WTC11 (cell line): ENCODE data around the gene RELCH. TPM values are rescaled to one million over a fixed set of nuclear protein-coding genes. Genes with fewer than 3 reads are reported as not detected.

Experiments
- ATAC-seq: fragments of 200-7000 bp; cut with Tn5 transposase; 2 replicates; pipeline ENCODE4 v1.10.0; 2021; ENCODE audit warnings: mild to moderate bottlenecking, moderate library complexity
- CTCF ChIA-PET: fragments of 300-600 bp; sonication (Branson Sonifier 250); formaldehyde crosslinking; loops from one replicate; lab custom pipeline; 2021; ENCODE audit warnings: antibody characterized with exemption; lab: Charles Lee
- POLR2A ChIA-PET: fragments of 350-600 bp; sonication (Branson Sonifier 250); formaldehyde crosslinking; loops from one replicate; lab custom pipeline; 2021; ENCODE audit warnings: antibody characterized with exemption; lab: Charles Lee
- DNase-seq: peaks from one replicate; pipeline ENCODE4 v3.0.0; 2021; ENCODE audit warnings: low spot score
- H3K27ac Mint-ChIP-seq: 2 replicates; pipeline ENCODE4 v1.8.0; 2021; ENCODE audit warnings: mixed read lengths
- H3K27me3 Mint-ChIP-seq: 2 replicates; pipeline ENCODE4 v1.8.0; 2021; ENCODE audit warnings: low read depth, mild to moderate bottlenecking, moderate library complexity, mixed read lengths
- H3K36me3 Mint-ChIP-seq: 2 replicates; pipeline ENCODE4 v1.8.0; 2021; ENCODE audit warnings: mixed read lengths
- H3K4me1 Mint-ChIP-seq: 2 replicates; pipeline ENCODE4 v1.8.0; 2022; ENCODE audit warnings: mixed read lengths
- H3K4me3 Mint-ChIP-seq: 2 replicates; pipeline ENCODE4 v1.8.0; 2021; ENCODE audit warnings: mild to moderate bottlenecking, moderate library complexity, mixed read lengths
- H3K9me3 Mint-ChIP-seq: 2 replicates; pipeline ENCODE4 v1.8.0; 2021; ENCODE audit warnings: mixed read lengths
- AR ChIP-seq: fragments of 250-450 bp; sonication (Bioruptor Pico); IDR thresholded peaks from 2 replicates; pipeline ENCODE4 v1.9.0; 2021; ENCODE audit warnings: mild to moderate bottlenecking
- ATF1 ChIP-seq: sonication (generic); formaldehyde crosslinking; IDR thresholded peaks from 2 replicates; pipeline ENCODE4 v1.8.1; 2023; ENCODE audit warnings: mild to moderate bottlenecking, moderate library complexity, missing genetic modification reagents
- ATF3 ChIP-seq: sonication (generic); formaldehyde crosslinking; conservative IDR thresholded peaks from 2 replicates; pipeline ENCODE4 v1.8.1; 2022; ENCODE audit warnings: mild to moderate bottlenecking, missing genetic modification reagents
- CREM ChIP-seq: sonication (generic); formaldehyde crosslinking; IDR thresholded peaks from 2 replicates; pipeline ENCODE4 v1.8.1; 2022; ENCODE audit warnings: mild to moderate bottlenecking, missing genetic modification reagents, moderate library complexity
- EMX1 ChIP-seq: fragments of 250-450 bp; sonication (Bioruptor Pico); IDR thresholded peaks from 2 replicates; pipeline ENCODE4 v1.8.0; 2021; ENCODE audit warnings: mild to moderate bottlenecking
- ERG ChIP-seq: fragments of 250-450 bp; sonication (Bioruptor Pico); IDR thresholded peaks from 2 replicates; pipeline ENCODE4 v1.8.0; 2021; ENCODE audit warnings: mild to moderate bottlenecking
- ETV6 ChIP-seq: sonication (generic); formaldehyde crosslinking; IDR thresholded peaks from 2 replicates; pipeline ENCODE4 v1.8.1; 2022; ENCODE audit warnings: mild to moderate bottlenecking, missing genetic modification reagents
- GABPB1 ChIP-seq: sonication (generic); formaldehyde crosslinking; IDR thresholded peaks from 2 replicates; pipeline ENCODE4 v1.8.1; 2023; ENCODE audit warnings: mild to moderate bottlenecking, missing genetic modification reagents
- GRHL2 ChIP-seq: fragments of 250-450 bp; sonication (Bioruptor Pico); IDR thresholded peaks from 2 replicates; pipeline ENCODE4 v1.8.0; 2022; ENCODE audit warnings: mild to moderate bottlenecking, moderate library complexity; ENCODE audit not compliant: insufficient replicate concordance, severe bottlenecking
- HMGXB4 ChIP-seq: sonication (generic); formaldehyde crosslinking; IDR thresholded peaks from 2 replicates; pipeline ENCODE4 v1.8.1; 2023; ENCODE audit warnings: mild to moderate bottlenecking, moderate library complexity, missing genetic modification reagents
- JAZF1 ChIP-seq: fragments of 250-450 bp; sonication (Bioruptor Pico); IDR thresholded peaks from 2 replicates; pipeline ENCODE4 v1.9.0; 2021; ENCODE audit warnings: moderate library complexity, mild to moderate bottlenecking, inconsistent platforms
- JUN ChIP-seq: sonication (generic); formaldehyde crosslinking; IDR thresholded peaks from 2 replicates; pipeline ENCODE4 v1.8.0; 2023; ENCODE audit warnings: mild to moderate bottlenecking, missing genetic modification reagents
- KAT7 ChIP-seq: sonication (generic); formaldehyde crosslinking; IDR thresholded peaks from 2 replicates; pipeline ENCODE4 v1.8.1; 2023; ENCODE audit warnings: missing genetic modification reagents, mild to moderate bottlenecking, borderline replicate concordance
- MAX ChIP-seq: sonication (generic); formaldehyde crosslinking; IDR thresholded peaks from 2 replicates; pipeline ENCODE4 v1.8.0; 2022; ENCODE audit warnings: mild to moderate bottlenecking, missing genetic modification reagents
- NR1H2 ChIP-seq: sonication (generic); formaldehyde crosslinking; IDR thresholded peaks from 2 replicates; pipeline ENCODE4 v1.9.0; 2021; ENCODE audit warnings: mild to moderate bottlenecking, moderate library complexity, missing genetic modification reagents
- OVOL2 ChIP-seq: fragments of 250-450 bp; sonication (Bioruptor Pico); IDR thresholded peaks from 2 replicates; pipeline ENCODE4 v1.9.0; 2021; ENCODE audit warnings: mild to moderate bottlenecking, borderline replicate concordance
- RELA ChIP-seq: sonication (generic); formaldehyde crosslinking; IDR thresholded peaks from 2 replicates; pipeline ENCODE4 v1.8.1; 2022; ENCODE audit warnings: missing genetic modification reagents, mild to moderate bottlenecking, borderline replicate concordance
- SMAD4 ChIP-seq: sonication (generic); formaldehyde crosslinking; IDR thresholded peaks from 2 replicates; pipeline ENCODE4 v1.8.0; 2022; ENCODE audit warnings: mild to moderate bottlenecking, missing genetic modification reagents
- TCF7 ChIP-seq: sonication (generic); formaldehyde crosslinking; IDR thresholded peaks from 2 replicates; pipeline ENCODE4 v1.8.0; 2022; ENCODE audit warnings: mild to moderate bottlenecking, low read depth, missing genetic modification reagents, moderate library complexity
- TEAD4 ChIP-seq: sonication (generic); formaldehyde crosslinking; IDR thresholded peaks from 2 replicates; pipeline ENCODE4 v1.8.0; 2022; ENCODE audit warnings: mild to moderate bottlenecking, missing genetic modification reagents
- TP53 ChIP-seq: sonication (generic); formaldehyde crosslinking; IDR thresholded peaks from 2 replicates; pipeline ENCODE4 v1.8.1; 2023; ENCODE audit warnings: mild to moderate bottlenecking, missing genetic modification reagents
- USF2 ChIP-seq: sonication (generic); formaldehyde crosslinking; IDR thresholded peaks from 2 replicates; pipeline ENCODE4 v1.8.1; 2023; ENCODE audit warnings: mild to moderate bottlenecking, missing genetic modification reagents, moderate library complexity
- ZNF138 ChIP-seq: sonication (generic); formaldehyde crosslinking; conservative IDR thresholded peaks from 2 replicates; pipeline ENCODE4 v1.8.1; 2022; ENCODE audit warnings: mild to moderate bottlenecking, moderate library complexity, missing genetic modification reagents
- ZNF232 ChIP-seq: sonication (generic); formaldehyde crosslinking; IDR thresholded peaks from 2 replicates; pipeline ENCODE4 v1.8.0; 2022; ENCODE audit warnings: mild to moderate bottlenecking, missing genetic modification reagents
- ZNF512 ChIP-seq: sonication (generic); formaldehyde crosslinking; IDR thresholded peaks from 2 replicates; pipeline ENCODE4 v1.8.1; 2022; ENCODE audit warnings: missing genetic modification reagents, borderline replicate concordance
- total RNA-seq: library from RNA; stranded (reverse); gene quantifications from 3 replicates; pipeline ENCODE4 v1.2.3, GENCODE V29; 2021
- TF ChIP-seq, protein P1 (sequence below): sonication (generic); formaldehyde crosslinking; IDR thresholded peaks from 2 replicates; pipeline ENCODE4 v1.8.1; 2022; ENCODE audit warnings: mild to moderate bottlenecking, missing genetic modification reagents, moderate library complexity, borderline replicate concordance

Gene RELCH
- total RNA-seq, 1 experiment from 2014 or later, result 30.2 TPM

- TF ChIP-seq USF2 (no peak), GABPB1 (CRISPR knock-in tag) (no peak; the same call in 1 of the 2 replicates), EMX1 (CRISPR knock-in tag) (no peak), CREM (0 out of 2 replicates have a peak, but pooled peaks have one; percentile 26), ZNF138 (no peak), RELA (CRISPR knock-in tag) (no peak), MAX (peak; percentile 74), OVOL2 (CRISPR knock-in tag) (no peak)
Measured at GRCh38 chr18:62186499-62186773, 619 bp upstream of the RELCH start (continued).

DNA sequence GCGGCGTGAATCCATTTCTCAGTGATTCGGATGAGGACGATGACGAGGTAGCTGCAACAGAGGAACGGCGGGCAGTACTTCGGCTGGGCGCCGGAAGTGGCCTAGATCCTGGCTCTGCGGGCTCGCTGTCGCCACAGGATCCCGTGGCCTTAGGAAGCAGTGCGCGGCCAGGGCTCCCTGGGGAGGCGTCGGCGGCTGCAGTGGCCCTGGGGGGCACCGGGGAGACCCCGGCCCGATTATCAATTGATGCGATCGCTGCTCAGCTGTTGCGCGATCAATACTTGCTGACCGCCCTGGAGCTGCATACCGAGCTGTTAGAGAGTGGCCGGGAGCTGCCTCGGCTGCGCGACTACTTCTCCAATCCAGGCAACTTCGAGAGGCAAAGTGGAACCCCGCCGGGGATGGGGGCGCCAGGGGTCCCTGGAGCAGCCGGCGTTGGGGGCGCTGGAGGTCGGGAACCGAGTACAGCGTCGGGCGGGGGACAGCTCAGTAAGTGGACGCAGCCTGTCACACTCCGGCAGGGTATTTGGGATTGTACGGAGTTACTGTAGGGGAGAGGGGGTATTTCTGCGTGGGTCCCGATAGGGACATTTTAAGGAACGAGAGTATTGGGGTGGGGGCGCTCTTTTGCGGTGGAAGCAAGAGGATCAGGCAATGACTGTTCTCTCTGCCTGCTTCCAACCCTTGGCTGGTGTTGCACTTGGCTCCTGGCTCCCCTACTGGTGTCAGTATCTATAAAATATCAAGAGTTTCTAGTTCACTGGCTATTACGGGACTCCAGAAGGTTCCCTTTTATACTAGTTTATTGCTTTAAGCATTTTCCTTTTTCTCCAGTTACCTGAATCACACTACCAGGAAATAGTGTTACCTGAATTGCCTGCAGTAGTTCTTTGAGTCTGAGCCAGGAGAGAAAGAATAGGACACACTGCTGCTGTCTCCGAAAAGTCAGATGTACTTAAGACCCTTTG, 772 bp downstream of the RELCH start:
- peak overlapping the region; percentile 100 for H3K4me3 Mint-ChIP-seq
- 0 out of 2 replicates have a peak, but pooled peaks have one; percentile 1 for ATAC-seq
- ChIA-PET POLR2A (interaction anchor here (0.9 to 1.7 kb wide), 4 partner anchors 10 to 16 kb away, joined by 3 to 8 read pairs (median 4); no protein-coding TSS in a partner anchor), CTCF (interaction anchor here (0.6 to 1.7 kb wide), 9 partner anchors 8 to 238 kb away, joined by 3 to 12 read pairs (median 5); no protein-coding TSS in a partner anchor)
- H3K36me3 Mint-ChIP-seq, result peaks cover 13% of the 10 kb centered on the region; the same call in 1 of the 2 replicates
- peak overlapping the region; percentile 99 for H3K27ac Mint-ChIP-seq
- H3K9me3 Mint-ChIP-seq, result peaks cover 5% of the 10 kb centered on the region
- peaks cover 36% of the 10 kb centered on the region for H3K4me1 Mint-ChIP-seq
- DNase-seq, result peak; percentile 34
- no peaks in the 10 kb centered on the region for H3K27me3 Mint-ChIP-seq
- TF ChIP-seq, protein P1, sequence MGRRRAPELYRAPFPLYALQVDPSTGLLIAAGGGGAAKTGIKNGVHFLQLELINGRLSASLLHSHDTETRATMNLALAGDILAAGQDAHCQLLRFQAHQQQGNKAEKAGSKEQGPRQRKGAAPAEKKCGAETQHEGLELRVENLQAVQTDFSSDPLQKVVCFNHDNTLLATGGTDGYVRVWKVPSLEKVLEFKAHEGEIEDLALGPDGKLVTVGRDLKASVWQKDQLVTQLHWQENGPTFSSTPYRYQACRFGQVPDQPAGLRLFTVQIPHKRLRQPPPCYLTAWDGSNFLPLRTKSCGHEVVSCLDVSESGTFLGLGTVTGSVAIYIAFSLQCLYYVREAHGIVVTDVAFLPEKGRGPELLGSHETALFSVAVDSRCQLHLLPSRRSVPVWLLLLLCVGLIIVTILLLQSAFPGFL, result no peak
- no peak for TF ChIP-seq ERG
- no peak for TF ChIP-seq JUN
- no peak for TF ChIP-seq TP53 (CRISPR knock-in tag)
- no peak for TF ChIP-seq ATF1
- TF ChIP-seq ZNF512 (CRISPR knock-in tag), result no peak
- no peak for TF ChIP-seq AR (CRISPR knock-in tag)
- TF ChIP-seq KAT7 (CRISPR knock-in tag), result no peak
- no peak for TF ChIP-seq JAZF1
- TF ChIP-seq ATF3 (CRISPR knock-in tag), result no peak
- TF ChIP-seq NR1H2, result no peak
- TF ChIP-seq ETV6, result 0 out of 2 replicates have a peak, but pooled peaks have one; percentile 47
- 0 out of 2 replicates have a peak, but pooled peaks have one; percentile 47 for TF ChIP-seq HMGXB4 (CRISPR knock-in tag)
- TF ChIP-seq SMAD4 (CRISPR knock-in tag), result no peak
- TF ChIP-seq TCF7, result no peak
- TF ChIP-seq GRHL2, result no peak
- TF ChIP-seq TEAD4 (CRISPR knock-in tag), result no peak
- peak; percentile 24; the same call in 1 of the 2 replicates for TF ChIP-seq ZNF232 (CRISPR knock-in tag)
